ES-I3 (cell line): Measurements from ENCODE around the gene USH2A.

Experiments
- H3K36me3 ChIP-seq: 2 replicates; pipeline ENCODE4 v1.6.1; 2013; ENCODE audit warnings: mild to moderate bottlenecking, low read length, control low read depth, moderate library complexity; ENCODE audit not compliant: insufficient read depth
- H3K4me1 ChIP-seq: 2 replicates; pipeline ENCODE4 v1.6.1; 2013; ENCODE audit warnings: mild to moderate bottlenecking, control low read depth, low read length; ENCODE audit not compliant: insufficient read depth
- H3K9ac ChIP-seq: 2 replicates; pipeline ENCODE4 v1.6.1; 2013; ENCODE audit warnings: low read depth, mild to moderate bottlenecking, low read length, moderate library complexity
- H3K9me3 ChIP-seq: 2 replicates; pipeline ENCODE4 v1.6.1; 2013; ENCODE audit warnings: mild to moderate bottlenecking, low read length, moderate library complexity; ENCODE audit not compliant: control insufficient read depth, insufficient read depth

Gene USH2A

GRCh38 chr1:216433175-216433574 lies 9.9 kb upstream of the USH2A start:
- no peaks in the 10 kb centered on the region for H3K9me3 ChIP-seq
- no peaks in the 10 kb centered on the region for H3K36me3 ChIP-seq
- no peaks in the 10 kb centered on the region; the same call in 1 of the 2 replicates for H3K4me1 ChIP-seq
- no peak overlapping the region for H3K9ac ChIP-seq

GRCh38 chr1:216430744-216431143 lies 7.5 kb upstream of the USH2A start:
- Histone ChIP-seq H3K36me3 (no peaks in the 10 kb centered on the region), H3K4me1 (no peaks in the 10 kb centered on the region; the same call in 1 of the 2 replicates), H3K9ac (no peak overlapping the region), H3K9me3 (no peaks in the 10 kb centered on the region)

GRCh38 chr1:216425577-216425976 lies 2.3 kb upstream of the USH2A start:
- H3K4me1 ChIP-seq = no peaks in the 10 kb centered on the region
- H3K9me3 ChIP-seq = no peaks in the 10 kb centered on the region
- H3K36me3 ChIP-seq = no peaks in the 10 kb centered on the region
- no peak overlapping the region for H3K9ac ChIP-seq

DNA sequence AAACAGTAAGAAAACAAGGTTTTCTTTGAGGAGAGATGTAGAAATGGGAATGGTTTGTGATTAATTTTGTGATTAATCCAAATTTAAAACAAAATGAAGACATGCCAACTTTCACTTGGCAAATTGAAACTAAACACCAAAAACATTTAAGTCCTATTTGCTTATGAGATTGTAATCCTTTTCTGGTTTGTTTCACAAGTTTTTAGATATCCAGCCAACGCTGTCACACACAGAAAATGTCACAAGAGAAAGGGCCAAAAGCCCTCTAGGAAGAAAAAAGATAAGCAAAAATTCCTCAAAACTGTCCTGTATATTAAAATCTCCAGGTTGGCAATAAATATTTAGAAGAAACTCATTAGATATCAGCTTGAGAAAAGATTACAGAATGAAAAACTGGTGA lies 2.5 kb downstream of the USH2A start:
- no peaks in the 10 kb centered on the region for H3K4me1 ChIP-seq
- no peak overlapping the region for H3K9ac ChIP-seq
- H3K36me3 ChIP-seq = no peaks in the 10 kb centered on the region
- no peaks in the 10 kb centered on the region for H3K9me3 ChIP-seq

- no peak overlapping the region for H3K9ac ChIP-seq
- no peaks in the 10 kb centered on the region for H3K9me3 ChIP-seq
- H3K4me1 ChIP-seq = no peaks in the 10 kb centered on the region
- H3K36me3 ChIP-seq = no peaks in the 10 kb centered on the region
Measured at GRCh38 chr1:216420263-216420662, 3.0 kb downstream of the USH2A start.

- Histone ChIP-seq H3K36me3 (no peaks in the 10 kb centered on the region), H3K9me3 (no peaks in the 10 kb centered on the region), H3K9ac (no peak overlapping the region), H3K4me1 (no peaks in the 10 kb centered on the region)
Measured at GRCh38 chr1:216416488-216416887, 6.8 kb downstream of the USH2A start.

DNA sequence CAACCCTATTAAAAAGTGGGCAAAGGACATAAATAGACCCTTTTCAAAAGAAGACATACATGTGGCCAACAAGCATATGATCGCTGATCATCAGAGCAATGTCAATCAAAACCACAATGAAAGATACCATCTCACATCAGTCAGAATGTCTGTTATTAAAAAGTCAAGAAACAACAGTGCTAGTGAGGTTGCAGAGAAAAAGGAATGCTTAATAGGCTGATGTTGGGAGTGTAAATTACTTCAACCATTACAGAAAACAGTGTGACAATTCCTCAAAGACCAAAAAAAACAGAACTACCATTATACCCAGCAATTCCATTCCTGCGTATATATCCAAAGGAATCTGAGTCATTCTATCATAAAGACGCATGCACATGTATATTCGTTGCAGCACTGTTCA lies 13.2 kb downstream of the USH2A start:
- no peaks in the 10 kb centered on the region for H3K9me3 ChIP-seq
- no peaks in the 10 kb centered on the region for H3K4me1 ChIP-seq
- H3K36me3 ChIP-seq = no peaks in the 10 kb centered on the region
- H3K9ac ChIP-seq = no peak overlapping the region

- Histone ChIP-seq H3K9me3 (no peaks in the 10 kb centered on the region), H3K9ac (no peak overlapping the region), H3K4me1 (peaks cover 7% of the 10 kb centered on the region; the same call in 1 of the 2 replicates), H3K36me3 (no peaks in the 10 kb centered on the region)
Measured at GRCh38 chr1:216390956-216391355, 32.3 kb downstream of the USH2A start.

GRCh38 chr1:216389774-216390173 lies 33.5 kb downstream of the USH2A start:
- Histone ChIP-seq H3K9ac (no peak overlapping the region), H3K9me3 (no peaks in the 10 kb centered on the region), H3K4me1 (peaks cover 7% of the 10 kb centered on the region; the same call in 1 of the 2 replicates), H3K36me3 (no peaks in the 10 kb centered on the region)

GRCh38 chr1:216388558-216388957 lies 34.7 kb downstream of the USH2A start:
- H3K4me1 ChIP-seq = peaks cover 7% of the 10 kb centered on the region; the same call in 1 of the 2 replicates
- no peaks in the 10 kb centered on the region for H3K9me3 ChIP-seq
- no peak overlapping the region for H3K9ac ChIP-seq
- no peaks in the 10 kb centered on the region for H3K36me3 ChIP-seq

DNA sequence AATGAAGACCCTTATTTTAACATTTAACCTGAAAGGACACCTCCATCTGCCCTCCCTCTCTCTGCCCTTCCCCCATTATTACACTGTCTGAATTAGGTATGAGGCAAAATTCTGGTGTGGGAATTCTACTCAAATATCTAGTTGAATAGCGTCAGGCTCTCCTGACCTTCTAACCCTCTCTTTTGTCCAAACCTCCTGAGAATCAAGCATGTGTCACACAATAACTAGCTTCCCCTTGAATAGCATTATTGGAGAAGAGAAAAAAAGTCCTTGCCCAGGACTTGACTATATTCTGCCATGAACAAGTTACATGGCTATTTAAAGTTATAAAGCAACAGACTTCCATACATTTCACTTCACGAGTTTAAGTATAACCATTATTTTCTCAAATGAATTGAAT lies 35.5 kb downstream of the USH2A start:
- Histone ChIP-seq H3K9me3 (no peaks in the 10 kb centered on the region), H3K9ac (no peak overlapping the region), H3K4me1 (peaks cover 7% of the 10 kb centered on the region; the same call in 1 of the 2 replicates), H3K36me3 (no peaks in the 10 kb centered on the region)

DNA sequence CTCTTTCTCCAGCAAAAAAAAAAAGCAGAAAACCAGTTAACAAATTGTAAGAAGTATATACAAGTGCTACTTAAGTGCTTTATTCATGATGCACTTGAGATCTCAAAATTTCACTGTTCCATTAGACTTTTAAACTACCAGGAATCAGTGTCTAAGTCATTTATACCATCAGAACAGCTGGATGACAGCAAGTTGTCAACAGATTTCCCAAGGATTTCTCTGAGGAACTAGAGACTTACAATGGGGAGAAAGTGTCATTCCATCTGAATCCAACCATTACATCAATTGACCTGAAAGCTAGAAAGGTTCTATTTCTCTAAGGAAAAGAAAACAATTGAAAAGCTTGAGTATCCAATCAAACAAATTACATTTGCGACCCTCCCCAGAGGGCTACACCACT lies 43.8 kb downstream of the USH2A start:
- Histone ChIP-seq H3K4me1 (no peaks in the 10 kb centered on the region), H3K9me3 (no peaks in the 10 kb centered on the region), H3K9ac (no peak overlapping the region), H3K36me3 (no peaks in the 10 kb centered on the region)

DNA sequence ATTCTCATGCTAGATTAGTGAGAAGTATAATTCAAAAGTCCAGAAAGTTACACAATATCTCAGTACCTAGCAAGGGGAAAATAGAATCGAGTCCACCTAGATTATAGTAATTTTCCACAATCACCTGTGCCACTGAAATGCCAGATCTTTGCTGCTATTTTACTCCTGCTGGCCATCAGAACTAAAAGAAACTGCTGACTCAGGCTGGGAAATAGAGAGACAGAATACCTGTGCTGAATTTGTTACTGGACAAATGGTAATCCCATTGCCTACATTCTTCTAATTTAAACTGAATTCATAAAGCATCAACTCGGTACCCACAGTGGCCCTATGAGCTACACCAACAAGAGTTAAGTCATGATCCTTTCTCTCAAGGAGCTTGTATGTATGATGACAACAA lies 55.0 kb downstream of the USH2A start:
- Histone ChIP-seq H3K9ac (no peak overlapping the region), H3K9me3 (no peaks in the 10 kb centered on the region), H3K36me3 (no peaks in the 10 kb centered on the region), H3K4me1 (no peaks in the 10 kb centered on the region)

DNA sequence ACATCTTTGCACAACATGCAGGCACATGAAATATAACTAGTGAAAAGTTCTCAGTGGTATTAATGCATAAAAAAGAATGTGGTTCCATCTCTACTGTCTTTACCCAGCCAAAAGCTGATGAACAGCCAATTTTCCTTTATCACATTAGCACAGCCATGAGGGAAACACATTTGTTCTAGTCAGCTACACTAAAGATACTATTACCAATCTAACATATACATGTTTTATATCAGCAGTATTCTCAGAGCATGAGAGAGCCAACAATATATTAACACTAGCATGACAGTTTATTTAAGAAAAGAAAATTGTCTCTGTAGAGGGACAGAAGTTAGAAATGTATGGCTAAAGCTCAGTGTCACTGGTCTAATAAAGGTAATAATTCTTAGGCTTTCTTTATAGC lies 56.3 kb downstream of the USH2A start:
- H3K4me1 ChIP-seq = no peaks in the 10 kb centered on the region
- no peaks in the 10 kb centered on the region for H3K36me3 ChIP-seq
- H3K9ac ChIP-seq = no peak overlapping the region
- H3K9me3 ChIP-seq = no peaks in the 10 kb centered on the region

- no peaks in the 10 kb centered on the region for H3K9me3 ChIP-seq
- no peak overlapping the region for H3K9ac ChIP-seq
- H3K36me3 ChIP-seq = no peaks in the 10 kb centered on the region
- H3K4me1 ChIP-seq = no peaks in the 10 kb centered on the region
Measured at GRCh38 chr1:216356945-216357344, 66.3 kb downstream of the USH2A start.

GRCh38 chr1:216350186-216350585 lies 73.1 kb downstream of the USH2A start:
- H3K4me1 ChIP-seq = no peaks in the 10 kb centered on the region
- no peak overlapping the region for H3K9ac ChIP-seq
- no peaks in the 10 kb centered on the region for H3K9me3 ChIP-seq
- no peaks in the 10 kb centered on the region for H3K36me3 ChIP-seq
